Stimulated activated CD8-positive, alpha-beta memory T cell treated with anti-CD3 and anti-CD28 coated beads, Interleukin-12 subunit alpha, Interleukin-12 subunit beta, amount 100 ng/mL, for 1 hour (primary cell): ENCODE results near the gene ABCA12.

Source experiments
- DNase-seq: peaks from one replicate; pipeline ENCODE4 v3.0.0-alpha.2; 2020; ENCODE audit warnings: low read depth

Gene ABCA12

DNA sequence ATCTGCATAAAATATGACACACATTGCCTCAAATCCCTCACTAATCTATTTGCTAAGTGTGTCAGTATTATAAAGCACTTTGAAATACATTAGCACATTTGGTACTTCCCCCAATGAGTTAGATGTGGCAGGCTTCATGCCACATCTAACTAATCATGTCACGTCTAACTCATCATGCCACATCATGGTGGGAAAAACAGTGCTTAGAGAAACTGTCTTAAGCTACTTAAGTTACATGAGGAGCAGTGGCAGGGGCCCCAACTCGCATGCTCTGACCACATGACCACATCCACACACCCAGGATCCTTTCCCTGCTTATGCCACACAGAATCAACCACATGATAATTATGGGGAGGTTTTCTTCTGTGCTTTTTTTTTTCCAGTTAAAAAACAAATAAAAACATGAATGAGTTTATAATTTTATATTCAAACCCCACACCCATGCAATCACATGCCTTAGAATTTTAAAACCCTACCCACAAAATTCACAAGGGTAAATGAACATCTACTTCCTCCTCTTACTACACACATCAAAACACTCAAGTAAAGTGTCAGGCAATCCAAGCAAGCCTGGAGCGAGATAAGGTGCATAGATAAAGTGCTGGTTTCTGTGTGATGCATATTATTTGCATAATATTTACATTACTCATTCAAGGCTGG is 1.6 kb downstream of the ABCA12 start:
- no peak for DNase-seq

DNA sequence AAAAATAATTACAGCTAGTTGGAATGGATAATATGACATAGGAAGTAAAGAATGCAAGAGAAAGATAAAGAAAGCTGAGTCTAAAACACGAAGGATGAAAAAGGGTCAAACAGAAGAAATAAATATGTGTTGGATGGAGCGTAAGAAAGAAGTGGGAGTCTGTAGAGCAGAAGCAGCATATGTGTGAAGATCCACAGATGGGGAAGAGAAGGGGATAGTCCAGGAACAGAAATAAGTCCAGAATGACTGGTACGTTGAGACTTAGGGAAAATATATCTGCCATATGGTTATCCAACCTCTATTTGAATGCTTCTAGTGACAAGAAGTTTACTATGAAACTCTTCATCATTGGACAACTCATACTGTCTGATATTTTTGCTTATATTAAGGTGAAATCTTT is 18.0 kb downstream of the ABCA12 start:
- no peak for DNase-seq

DNA sequence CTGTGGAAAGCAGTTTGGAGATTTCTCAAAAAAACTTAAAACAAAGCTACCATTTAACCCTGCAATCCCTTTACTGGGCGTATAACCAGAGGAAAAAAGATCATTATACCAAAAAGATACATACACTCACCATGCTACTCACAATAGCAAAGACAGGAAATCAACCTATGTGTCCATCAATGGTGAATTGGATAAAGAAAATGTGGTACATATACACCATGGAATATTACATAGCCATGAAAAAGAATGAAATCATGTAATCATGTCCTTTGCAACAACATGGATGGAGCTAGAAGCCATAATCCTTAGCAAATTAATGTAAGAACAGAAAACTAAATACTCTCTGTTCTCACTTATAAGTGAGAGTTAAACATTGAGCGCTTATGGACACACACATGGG is 18.6 kb downstream of the ABCA12 start:
- no peak for DNase-seq

DNA sequence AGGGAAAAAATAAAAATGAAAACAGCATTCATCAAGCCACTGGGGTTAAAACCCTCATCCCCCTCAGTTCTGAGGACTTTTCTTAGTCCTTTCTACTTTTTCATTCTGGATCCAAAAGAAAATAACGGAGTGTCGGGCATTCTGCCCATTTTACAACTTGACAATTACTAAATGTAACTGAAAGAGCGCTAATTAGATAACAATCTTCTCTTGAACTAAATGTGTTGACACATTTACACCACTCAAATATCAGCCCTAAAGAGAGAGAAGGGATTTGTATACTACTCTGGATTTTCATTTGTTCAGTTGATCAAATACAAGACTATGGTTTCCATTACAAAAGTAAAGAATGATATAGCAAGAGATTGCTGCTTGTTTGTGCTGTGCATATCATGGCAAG is 27.5 kb downstream of the ABCA12 start:
- DNase-seq: no peak

DNA sequence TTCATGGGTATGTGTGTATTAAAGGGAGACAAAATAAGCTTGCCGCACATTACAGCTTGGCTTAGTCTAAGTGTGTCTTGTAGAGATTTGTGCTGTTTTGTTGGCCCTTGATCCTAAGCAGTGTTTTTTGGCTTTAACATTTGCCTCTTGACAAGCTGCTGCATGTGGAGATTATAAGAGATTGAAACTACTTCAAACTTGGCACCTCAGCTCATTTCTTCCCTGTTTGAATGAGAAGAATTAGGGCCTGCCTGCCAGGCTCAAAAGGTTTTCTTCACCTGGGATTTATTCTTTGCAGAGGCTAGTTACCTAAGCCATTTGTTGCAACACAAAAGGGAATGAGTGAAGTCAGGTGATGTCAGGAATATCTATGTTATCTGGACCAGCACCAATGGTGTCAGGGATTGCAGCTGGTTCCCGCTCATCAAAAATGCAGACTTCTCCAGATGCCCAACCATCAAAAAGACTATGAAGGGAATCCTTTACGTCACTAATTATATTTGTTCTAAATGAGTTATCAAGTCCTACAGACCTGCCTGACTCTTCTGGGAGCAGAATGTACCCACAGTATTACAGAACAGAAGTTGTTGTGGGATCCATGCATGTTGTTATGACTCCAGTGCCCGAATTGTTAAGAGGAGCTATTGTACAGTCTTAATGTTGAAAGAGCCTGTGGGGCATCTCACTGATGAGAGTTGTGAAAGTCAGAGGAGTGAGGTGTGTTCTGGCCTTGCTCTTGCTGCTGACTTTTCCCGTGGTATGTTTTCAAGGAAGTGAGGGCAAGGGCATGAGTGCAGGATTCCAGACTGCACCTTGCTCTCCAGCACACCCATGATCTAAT is 31.0 kb downstream of the ABCA12 start:
- DNase-seq: no peak

DNA sequence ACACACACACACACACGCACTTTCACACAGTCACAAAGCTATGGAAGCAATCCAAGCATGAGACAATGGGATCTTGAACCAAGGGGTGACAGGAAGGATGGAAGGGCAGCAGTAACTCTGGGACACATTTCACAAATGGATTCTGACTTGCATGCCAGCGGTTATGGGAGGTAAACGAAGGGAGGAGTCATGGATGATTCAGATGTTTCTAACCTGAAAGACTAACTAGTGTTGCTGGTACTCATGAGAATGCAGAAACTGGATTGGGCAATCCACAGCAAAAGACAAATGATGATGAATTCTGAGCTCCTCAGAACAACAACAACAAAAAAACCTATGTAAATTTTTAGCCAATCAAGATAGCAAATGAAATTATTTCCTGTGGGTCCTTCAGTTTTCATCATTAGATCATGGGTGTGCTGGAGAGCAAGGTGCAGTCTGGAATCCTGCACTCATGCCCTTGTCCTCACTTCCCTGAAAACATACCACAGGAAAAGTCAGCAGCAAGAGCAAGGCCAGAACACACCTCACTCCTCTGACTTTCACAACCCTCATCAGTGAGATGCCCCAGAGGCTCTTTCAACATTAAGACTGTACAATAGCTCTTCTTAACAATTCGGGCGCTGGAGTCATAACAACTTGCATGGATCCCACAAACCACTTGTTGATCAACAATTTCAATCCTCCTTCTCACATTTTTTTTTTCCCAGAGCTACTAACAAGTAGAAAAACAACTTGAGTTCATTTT is 32.6 kb downstream of the ABCA12 start:
- no peak for DNase-seq

DNA sequence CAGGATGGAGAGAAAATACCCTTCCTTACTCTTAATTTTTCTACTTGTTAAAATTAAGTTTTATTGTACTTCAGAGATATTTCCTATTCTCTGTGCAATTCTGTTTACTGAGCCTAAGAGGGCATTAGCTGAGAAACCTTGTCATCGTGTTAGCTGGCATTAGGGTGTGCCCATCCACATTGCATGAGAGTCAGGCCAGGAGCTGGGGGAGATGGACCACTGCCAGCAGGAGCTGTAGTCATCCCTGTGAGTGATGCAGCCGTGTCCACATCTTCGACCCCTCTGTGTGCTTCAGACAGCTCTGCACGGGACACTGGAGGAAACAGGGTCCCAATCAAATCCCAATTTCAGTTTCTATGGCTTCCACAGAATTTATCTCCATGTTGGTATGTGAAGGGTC is 34.2 kb downstream of the ABCA12 start:
- no peak for DNase-seq

DNA sequence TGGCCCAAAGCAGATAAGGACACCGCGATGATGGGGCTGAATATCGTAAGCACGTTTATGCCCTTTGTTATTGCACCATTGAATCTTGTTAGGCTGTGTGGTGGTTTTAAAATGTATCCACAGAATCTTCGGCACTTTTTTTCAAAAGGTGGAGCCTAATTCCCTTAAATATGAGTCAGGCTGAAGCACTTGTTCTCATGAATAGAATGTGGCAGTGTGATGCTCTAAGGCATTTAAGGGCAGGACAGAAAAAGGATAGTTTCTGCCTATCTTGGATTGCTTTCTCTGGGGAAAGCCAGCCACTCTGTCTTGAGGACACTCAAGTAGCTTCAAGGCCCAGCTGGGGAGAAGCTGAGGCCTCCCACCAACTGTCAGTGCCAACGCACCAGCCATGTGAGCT is 39.6 kb downstream of the ABCA12 start:
- no peak for DNase-seq

DNA sequence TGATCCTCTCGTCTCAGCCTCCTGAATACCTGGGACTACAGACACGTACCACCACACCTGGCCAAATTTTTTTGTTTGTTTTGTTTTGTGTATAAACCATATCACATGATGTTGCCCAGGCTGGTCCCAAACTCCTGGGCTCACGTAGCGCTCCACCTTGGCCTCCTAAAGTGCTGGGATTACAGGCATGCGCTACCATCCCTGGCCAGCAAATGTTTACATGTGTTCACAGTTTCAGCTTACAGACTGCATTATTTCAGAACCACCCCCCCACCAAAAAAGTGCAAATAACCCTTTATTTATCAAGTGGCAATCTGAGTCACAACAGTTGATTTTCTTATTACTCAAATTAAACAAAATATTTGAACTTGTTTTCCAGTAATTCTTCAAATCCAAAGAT is 54.3 kb downstream of the ABCA12 start:
- DNase-seq: no peak

DNA sequence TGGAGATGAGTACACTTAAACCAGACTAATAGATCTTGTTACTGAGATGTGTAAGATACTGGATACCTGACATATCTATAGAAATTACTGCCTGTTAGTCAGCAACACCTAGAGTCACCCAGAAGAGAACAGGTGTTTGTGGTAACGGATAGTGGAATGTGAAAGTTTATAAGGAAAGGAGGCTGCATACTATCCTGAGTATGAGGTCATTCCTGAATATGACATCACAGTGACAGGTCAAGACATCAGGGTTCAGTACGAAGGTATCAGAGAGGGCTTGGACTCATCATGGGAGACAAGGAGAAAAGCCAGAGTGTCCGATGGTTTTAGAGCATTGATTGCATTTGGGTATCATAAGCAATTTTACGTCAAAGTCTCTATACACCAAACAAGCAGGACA is 55.3 kb downstream of the ABCA12 start:
- no peak for DNase-seq

DNA sequence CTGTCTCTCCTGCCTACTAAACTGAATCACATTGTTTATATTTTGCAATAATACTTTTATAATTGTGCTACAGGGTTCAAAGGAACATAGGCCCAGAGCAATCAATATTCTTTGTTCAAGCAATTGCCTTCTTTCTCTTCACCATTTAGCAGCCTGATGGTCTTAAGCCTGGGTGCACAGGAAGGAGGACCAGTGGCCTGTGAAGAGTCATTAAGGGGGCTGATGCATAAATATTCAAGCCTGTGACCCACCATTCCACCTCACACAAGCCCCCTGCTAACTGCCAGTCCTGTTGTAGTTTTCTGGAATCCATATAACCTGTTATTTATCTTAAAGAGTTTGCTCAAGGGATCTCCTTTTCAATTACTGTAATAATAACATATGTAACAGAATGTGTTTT is 56.0 kb downstream of the ABCA12 start:
- no peak for DNase-seq

DNA sequence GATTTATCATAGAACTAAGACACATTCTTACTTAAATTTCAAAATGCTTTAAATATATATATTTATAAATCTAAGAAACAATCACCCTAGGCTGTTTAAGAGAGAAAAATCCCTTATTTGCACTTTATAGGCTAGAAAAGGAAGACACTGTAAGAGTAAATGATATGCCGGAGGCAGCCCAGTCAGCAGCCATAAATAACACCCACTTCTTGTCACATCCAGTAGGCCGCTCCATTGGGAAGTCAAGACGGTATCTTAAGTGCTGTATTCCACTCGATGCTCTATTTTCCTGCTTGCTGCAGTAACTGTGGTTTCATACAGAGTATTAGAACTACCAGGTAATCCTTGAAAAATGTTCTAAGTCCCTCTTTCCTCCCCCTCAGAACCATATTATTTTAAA is 57.9 kb downstream of the ABCA12 start:
- DNase-seq: no peak

DNA sequence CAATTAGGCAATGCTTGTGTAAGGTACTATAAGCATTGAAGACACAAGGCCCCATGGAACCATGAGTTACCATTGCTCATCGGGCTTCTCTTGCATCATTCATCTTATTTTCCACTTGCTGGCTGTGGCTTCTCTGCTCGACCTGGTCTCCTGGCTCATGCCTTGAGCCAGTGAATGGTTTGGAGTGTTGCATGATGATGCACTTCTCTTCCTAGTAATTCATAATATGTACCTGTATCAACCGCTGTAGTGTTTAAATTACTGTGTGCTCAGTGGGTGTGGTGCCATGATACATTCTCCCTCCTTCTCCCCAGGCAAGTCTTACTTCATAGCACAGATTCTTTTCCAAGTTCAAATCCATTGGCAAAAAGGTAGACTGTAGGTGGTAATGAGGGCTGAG is 66.8 kb downstream of the ABCA12 start:
- no peak for DNase-seq

DNA sequence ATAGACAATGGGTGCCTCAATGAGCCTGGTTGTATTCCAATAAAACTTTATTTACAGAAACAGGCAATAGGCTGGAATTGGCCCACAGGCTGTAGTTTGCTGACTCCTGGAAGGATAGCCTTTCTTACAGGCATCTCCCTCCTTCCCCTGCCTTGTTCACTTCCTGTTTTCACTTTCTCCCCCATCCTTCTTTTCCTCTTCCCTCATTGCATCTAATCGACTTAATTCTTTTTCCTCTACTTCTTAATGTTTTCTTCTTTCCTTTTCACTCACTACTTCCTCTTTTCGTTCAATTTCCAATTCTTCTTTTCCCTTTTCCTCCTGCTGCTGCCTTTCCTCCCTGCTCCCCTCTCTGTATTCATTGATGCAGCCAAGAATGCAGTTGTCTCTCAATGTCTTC is 70.0 kb downstream of the ABCA12 start:
- DNase-seq: no peak

DNA sequence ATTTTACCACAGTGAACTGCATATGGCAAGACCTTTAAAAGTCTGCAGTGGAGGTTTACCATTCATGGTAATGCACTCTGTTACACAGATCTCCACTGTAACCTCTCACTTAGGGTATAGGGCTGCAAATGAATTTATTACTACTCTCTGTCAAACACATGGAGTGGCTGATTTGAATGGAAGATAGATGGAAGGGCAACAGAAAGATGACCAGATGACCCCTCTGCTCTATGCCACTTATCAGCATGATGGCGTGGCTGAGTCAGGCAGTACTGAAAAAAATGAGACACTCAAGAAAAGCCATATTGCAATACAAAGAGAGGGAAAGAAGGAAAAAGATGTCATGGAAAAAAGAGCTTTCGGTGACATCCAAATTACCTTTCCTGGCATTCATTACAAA is 72.3 kb downstream of the ABCA12 start:
- no peak for DNase-seq

DNA sequence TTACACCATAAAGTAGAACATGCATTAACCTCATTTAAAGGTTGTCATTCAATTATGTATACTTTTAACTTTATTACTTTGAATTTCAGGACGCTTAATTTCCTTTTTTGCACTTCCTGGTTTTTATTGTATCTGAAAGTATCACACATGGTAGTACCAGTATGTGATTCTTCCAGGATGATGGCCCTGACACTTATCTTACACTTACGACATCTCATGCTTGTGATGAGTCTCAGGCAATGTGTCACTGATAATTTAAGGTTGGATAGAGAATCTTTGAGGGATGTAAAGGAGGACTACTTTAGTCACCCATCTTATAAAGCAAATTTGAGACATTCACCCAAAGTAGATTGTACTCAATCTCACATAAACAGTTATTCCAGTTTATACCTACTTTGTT is 74.9 kb downstream of the ABCA12 start:
- DNase-seq: no peak

DNA sequence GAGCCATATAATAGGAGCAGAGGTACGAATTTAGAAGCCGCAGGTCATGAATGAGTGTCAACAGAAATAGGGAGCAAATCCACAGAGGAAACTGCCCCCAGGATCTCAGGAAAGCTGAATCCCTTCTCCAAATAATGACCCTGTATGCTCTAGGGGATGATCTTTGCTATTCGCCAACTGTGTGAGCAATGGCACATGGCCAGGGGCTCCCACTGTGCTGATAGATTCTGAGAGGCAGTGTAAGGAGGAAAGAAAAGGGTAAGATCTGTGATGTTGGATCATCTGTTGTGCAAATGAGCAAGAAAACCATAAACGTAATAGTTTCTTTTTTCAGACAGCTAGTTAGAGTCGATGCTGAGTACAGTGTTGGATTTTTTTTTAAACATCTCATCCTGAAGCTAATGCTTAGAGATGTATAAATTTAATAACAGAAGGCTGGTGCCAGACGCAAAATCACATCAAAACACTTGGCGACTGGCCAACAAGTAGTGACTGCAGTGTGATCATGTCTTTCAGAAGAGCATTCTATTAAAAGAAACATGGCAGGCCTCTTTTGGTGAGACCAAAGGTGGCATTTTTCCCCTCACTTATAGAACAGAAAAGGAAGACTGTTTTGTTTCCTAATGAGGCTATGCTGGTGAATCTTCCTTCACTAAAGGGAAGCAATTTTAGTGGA is 77.4 kb downstream of the ABCA12 start:
- no peak for DNase-seq

DNA sequence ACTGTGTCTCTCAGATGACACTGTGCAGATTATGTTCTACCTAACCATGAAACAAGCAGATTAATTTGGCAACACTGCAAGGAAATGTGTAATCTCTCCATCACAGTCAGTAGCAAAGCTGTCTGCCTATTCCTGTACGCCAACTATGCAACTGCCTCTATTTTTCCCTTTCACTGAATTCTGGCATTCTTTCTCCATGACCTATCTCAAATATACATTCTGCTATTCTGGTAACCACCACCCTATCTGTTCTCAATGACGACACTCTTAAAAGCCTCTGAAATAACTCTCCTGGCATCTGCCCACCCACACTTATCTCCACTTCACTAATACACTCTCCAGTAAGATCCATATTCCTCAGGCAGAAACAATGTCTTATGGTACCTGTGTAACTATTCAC is 78.7 kb downstream of the ABCA12 start:
- DNase-seq: no peak

DNA sequence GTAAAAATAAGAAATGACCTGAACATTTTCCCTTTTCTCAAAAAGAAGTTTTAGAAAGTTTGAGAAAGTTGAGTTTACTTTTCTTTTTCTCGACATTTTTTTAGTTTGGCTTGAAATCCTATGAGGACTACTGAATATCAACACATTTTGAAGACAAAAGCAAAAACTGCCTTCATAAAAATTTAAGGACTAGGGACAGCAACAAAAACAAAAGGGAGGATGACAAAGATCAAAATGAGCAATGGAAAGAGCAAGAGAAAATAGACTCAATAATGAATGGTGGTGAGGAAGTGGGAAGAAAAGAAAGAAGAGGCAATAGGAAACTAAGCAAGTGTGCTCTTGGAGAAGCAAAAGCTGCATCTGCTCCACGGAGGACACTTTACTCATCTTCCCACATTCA is 82.5 kb downstream of the ABCA12 start:
- no peak for DNase-seq

DNA sequence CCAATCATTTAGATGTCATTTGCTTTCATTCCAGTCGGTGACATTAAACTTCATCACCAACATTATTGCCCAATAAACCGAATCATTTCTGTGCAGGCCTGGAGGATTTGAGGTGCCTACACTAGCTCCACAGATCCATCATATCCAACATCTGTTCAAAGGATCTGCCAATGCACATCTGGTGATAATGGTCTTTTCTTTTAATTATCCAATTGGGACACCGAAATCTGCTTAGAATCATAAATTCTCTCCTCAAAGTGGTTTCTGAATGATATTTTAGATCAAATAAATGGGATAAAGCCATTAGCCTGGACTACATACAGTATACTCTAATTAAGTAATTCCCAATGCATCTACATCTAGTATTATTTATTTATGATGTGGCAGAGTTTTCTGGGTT is 85.6 kb downstream of the ABCA12 start:
- DNase-seq: no peak

DNA sequence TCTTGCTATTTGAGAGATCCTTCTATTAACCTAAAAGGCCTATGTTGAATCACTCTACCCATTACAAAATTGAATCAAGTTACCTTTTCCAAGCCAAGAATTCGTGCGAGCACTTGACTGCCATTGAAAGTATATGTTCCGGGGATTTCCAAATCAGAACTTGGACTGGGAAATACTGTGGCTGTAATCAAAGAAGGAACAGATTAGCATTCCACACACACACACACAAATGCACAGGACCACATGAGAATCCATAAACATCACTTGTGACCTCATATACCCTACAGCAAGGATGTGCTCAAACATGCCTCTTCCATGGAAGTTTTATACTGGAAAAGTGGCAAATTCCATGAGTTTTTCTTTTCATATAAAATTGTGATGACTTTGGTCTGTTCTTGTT is 86.0 kb downstream of the ABCA12 start:
- no peak for DNase-seq

DNA sequence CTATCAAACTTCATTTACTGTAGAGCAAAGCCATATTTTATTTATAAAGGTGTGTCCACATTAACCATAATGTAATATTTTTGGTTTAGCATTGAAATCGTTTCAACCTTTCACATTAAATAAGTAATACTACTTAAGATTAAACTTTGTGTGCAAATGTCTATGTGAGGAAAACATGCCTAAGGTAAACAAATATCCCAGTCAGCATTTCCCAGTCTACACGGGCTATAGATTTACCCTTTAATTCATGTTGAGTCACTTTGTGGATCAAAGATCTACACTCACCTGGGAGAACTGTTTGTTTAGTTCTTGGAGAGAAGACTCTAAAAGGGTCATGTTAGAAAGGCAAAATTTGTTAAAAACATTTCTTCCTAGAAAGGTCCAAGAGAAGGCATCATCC is 89.1 kb downstream of the ABCA12 start:
- no peak for DNase-seq

DNA sequence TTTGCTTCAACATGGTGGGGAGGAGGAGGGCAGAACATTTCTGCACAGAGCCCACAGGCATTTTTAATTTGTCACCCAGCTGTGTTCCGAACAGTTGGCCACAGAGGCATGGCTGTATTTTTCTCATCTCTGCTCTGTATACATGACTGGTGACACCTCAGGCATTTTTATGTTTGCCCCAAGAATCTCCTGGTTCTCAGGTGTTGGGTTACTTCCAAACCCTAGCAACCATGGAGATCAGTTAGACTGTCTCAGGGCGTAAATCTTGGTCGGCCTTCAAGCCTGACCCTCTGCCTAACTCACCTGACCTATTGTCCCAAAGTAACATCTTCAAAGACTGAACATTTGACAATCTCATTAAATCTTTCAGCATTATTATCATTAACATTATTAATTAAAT is 100.0 kb downstream of the ABCA12 start:
- DNase-seq: no peak
